Activated CD8-positive, alpha-beta memory T cell treated with anti-CD3 and anti-CD28 coated beads for 1 hour (primary cell): ENCODE results near the gene DNAJC12.
"Not testable (repeated sequence)": the region's sequence is repeated elsewhere in the genome, so short reads cannot be mapped to it uniquely, and the experiment has no call there.

Source experiments
- DNase-seq, 2 donors: peaks; one replicate each; pipeline ENCODE4 v3.0.0-alpha.2; 2020; ENCODE audit warnings: low read depth in 1 of 2; ENCODE audit errors: extremely low read depth in 1 of 2

DNAJC12 gene

DNA sequence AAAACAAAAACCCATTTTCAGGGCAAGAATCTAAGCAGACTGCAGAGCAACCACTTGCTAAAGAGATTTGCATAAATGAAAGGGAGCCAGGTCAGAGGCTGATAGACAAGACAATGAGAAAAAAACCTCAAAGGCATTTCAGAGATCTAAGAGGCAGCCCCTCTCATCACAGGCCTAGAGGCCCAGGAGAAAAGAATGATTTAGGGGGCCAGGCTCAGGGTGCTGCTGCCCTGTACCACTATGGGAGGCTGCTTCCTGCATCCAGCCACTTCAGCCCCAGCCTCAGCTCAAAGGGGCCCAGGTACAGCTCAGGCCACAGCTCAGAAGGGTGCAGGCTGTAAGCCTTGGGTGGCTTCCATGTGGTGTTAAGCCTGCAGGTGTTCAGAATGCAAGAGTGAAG lies 3.7 kb upstream of the DNAJC12 start:
- DNase-seq: no peak

DNA sequence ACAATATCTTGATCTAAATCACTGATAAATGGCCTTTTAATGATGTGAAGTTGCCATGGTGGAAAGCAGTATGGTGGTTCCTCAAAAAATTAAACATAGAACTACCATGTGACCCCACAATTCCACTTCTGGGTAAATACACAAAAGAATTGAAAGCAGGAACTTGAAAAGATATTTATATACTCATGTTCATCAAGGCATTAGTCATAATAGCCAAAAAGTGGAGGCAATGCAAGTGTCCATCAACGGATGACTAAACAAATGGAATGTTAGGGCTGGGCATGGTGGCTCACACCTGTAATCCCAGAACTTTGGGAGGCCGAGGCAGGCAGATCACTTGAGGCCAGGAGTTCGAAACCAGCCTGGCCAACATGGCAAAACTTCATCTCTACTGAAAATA lies 2.0 kb upstream of the DNAJC12 start:
- no peak for DNase-seq

GRCh38 chr10:67839511-67839910 lies 1.5 kb upstream of the DNAJC12 start:
- DNase-seq: not testable (repeated sequence)

GRCh38 chr10:67836972-67837371 lies 1.0 kb downstream of the DNAJC12 start:
- DNase-seq: no peak

GRCh38 chr10:67836488-67836887 lies 1.5 kb downstream of the DNAJC12 start:
- no peak for DNase-seq

- not testable (repeated sequence) for DNase-seq
Measured at GRCh38 chr10:67835541-67836394, 2.2 kb downstream of the DNAJC12 start.

GRCh38 chr10:67834375-67834774 lies 3.6 kb downstream of the DNAJC12 start:
- DNase-seq: no peak

DNA sequence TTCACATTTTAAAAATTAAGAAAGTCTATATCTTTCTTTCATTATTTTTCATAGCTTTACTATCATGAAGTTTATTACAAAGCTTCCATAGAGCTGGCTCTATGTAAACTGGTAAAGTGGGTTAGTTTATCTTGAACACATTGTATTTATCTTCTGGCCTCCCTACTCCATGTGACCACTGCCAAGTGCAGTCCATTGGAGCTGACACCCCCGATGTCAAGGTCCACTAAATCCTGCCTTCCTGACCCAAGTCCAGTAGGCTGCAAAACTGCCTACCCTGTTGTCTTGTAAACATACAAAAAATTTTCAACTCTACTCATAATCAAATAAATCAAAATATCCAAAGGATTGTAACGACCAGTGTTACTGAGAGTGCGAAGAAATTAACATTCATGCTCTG lies 10.2 kb downstream of the DNAJC12 start:
- DNase-seq: no peak

GRCh38 chr10:67819768-67820204 lies 18.2 kb downstream of the DNAJC12 start:
- no peak for DNase-seq

- DNase-seq: no peak
Measured at GRCh38 chr10:67818323-67818722, 19.7 kb downstream of the DNAJC12 start.

DNA sequence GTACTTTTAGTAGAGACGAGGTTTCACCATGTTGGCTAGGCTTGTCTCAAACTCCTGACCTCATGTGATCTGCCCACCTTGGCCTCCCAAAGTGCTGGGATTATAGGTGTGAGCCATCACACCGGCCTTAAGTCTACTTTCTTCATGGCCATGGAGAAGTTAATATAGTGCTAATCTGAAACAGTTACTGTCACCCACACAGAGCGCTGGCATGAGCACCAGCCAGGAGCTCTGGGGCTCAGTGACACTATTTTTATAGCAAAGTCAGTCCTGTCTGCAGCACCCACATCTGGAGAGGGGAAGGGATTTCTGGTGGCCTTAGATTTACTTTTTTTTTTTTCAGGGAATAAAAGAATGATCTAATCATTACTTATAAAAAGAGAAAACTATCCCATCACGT lies 21.3 kb downstream of the DNAJC12 start:
- no peak for DNase-seq

DNA sequence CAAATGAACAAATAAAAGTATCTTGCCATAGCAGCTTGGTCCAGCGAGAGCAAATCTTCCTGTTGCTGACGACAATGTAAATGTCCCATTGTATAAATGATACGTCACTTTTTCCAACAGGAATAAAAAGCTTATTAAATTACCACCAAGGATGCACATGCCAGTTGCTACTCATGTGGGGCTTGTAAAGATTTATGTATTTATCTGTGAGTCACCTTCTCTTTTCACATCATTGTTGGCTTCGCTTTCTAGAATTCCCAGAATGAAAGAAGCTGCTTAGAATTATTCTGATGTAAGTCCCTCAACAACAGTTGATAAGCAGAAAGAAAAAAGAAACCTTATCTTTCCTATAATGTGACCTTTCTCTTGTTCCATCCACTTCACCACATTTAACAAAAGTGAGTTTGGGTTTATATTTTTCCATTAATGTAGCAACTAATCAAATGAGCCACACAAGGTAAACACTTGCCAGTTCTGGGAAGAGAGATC lies 22.4 kb downstream of the DNAJC12 start:
- DNase-seq: no peak

- no peak for DNase-seq
Measured at GRCh38 chr10:67812007-67812406, 26.0 kb downstream of the DNAJC12 start.

GRCh38 chr10:67809107-67809506 lies 28.9 kb downstream of the DNAJC12 start:
- no peak for DNase-seq

DNA sequence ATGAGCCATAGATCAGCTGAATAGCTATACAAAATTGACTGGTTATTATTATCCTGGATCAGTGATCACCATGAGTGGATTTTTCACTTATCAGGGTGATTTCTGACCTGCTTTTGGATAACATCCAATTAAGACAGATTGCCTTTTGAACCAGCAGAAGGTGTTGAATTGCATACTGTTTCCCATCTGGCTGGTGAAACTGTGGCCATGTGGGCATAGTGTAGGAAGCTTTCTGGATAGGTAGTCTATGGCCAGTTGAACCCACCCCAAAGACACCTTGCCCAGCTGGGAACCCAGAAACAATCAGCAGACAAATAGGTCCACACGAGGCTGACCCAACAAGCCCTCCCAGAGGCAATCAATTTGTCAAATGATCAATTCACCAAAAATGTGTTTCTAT lies 29.3 kb downstream of the DNAJC12 start:
- DNase-seq: no peak

DNA sequence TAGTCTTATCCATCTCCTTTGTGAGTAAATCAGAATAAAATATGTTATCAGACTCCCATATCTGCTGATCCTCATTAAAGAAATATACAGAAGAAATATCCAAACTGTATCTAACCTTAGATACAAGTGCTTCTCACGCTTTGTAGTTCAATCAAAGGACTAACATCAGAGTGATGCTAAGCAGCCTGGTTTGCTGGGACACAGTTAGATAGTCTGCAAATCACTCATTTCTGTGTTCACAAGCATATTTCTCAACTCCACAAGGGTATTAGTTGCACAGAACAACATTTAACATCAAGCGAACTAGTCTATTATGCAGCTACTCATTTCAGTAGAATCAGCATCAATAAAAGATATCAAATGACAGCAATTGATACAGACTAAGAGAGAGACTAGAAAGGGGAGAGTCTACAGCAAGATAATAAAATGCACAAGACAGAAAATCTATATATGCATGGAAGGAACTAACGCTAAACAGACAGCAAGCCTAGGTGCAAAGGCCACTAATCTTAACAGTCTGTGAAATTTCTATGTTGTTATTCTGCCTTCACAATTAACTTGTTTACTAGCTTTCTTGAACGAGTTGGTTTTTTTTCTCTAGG lies 30.0 kb downstream of the DNAJC12 start:
- no peak for DNase-seq

DNA sequence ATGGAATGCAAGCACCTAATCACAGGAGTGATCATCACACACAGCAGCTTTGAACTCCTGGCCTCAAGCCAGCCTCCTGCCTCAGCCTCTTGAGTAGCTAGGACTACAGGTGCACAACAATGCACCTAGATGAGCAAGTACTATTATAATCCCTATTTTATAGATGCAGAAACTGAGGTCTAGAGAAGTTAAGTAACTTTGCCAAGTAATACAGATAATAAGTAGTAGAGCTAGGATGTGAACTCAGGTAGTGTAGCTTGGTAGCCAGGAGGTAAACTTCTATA lies 33.7 kb downstream of the DNAJC12 start:
- no peak for DNase-seq

- no peak for DNase-seq
Measured at GRCh38 chr10:67803588-67804394, 34.2 kb downstream of the DNAJC12 start.

- no peak for DNase-seq
Measured at GRCh38 chr10:67802767-67803538, 35.0 kb downstream of the DNAJC12 start.

- DNase-seq: no peak
Measured at GRCh38 chr10:67801118-67801517, 36.9 kb downstream of the DNAJC12 start.

- DNase-seq: no peak
Measured at GRCh38 chr10:67794909-67795460, 43.0 kb downstream of the DNAJC12 start.
